Transverse colon (tissue), 3 donors: Measurements from ENCODE around the gene PTPRD.

Source experiments
- CTCF ChIP-seq, 5 experiments: fragments of 200-600 bp in 3 of 5; fragments of 450-650 bp in 2 of 5; sonication (generic) in 3 of 5; IDR thresholded peaks; 1 replicate in 2 of 5; 2 replicates in 3 of 5; pipeline ENCODE4 v1.5.1; 2016 to 2017; ENCODE audit warnings: antibody characterized with exemption in 5 of 5, inconsistent platforms in 3 of 5, mild to moderate bottlenecking in 2 of 5, moderate library complexity in 1 of 5
- POLR2A ChIP-seq: fragments of 450-650 bp; IDR thresholded peaks from one replicate; pipeline ENCODE4 v1.6.1; 2016; ENCODE audit warnings: antibody characterized with exemption, mild to moderate bottlenecking, moderate library complexity

DNA sequence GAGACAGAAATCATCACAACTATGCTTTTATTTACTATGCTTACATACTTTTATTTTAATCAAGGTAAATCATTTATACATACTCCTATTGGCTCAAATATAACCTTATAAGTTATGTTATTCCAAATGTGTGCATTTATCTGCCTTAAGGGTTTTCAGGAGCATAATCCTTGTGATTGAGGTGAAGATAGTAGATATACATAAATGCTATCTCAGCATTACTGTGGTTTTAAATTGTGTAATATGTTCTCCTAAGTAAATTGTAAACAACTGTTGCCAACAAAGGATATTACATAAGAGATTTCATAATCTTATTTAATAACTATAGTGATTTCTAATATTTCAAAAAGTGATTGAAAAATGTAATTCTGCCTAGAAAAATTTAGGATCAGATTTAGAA lies 1438.4 kb downstream of the PTPRD start:
- TF ChIP-seq CTCF (IDR thresholded peaks at IDR 0.05) (no peak), POLR2A (no peak)
